Neural progenitor cell (in vitro differentiated cells): ENCODE measurements around the gene CYP4F2. TPM values are rescaled to one million over a fixed set of nuclear protein-coding genes. Genes with fewer than 3 reads are reported as not detected.

Experiments used
- DNase-seq: peaks from one replicate; pipeline ENCODE4 v3.0.0-alpha.2; 2016; ENCODE audit warnings: low spot score
- H2AFZ ChIP-seq: fragments of 200-600 bp; sonication (generic); replicated peaks from 2 replicates; pipeline ENCODE4 v1.6.1; 2016; ENCODE audit warnings: antibody characterized with exemption
- H3F3A ChIP-seq: fragments of 200-600 bp; sonication (generic); 2 replicates; pipeline ENCODE4 v1.6.1; 2016; ENCODE audit warnings: antibody characterized with exemption, low read depth
- H3K27ac ChIP-seq: fragments of 200-600 bp; sonication (generic); 2 replicates; pipeline ENCODE4 v1.5.1; 2016; ENCODE audit warnings: mild to moderate bottlenecking
- H3K27me3 ChIP-seq: fragments of 200-600 bp; sonication (generic); 2 replicates; pipeline ENCODE4 v1.6.1; 2016; ENCODE audit warnings: mild to moderate bottlenecking, moderate library complexity
- H3K36me3 ChIP-seq: fragments of 200-600 bp; sonication (generic); 2 replicates; pipeline ENCODE4 v1.5.1; 2016
- H3K4me1 ChIP-seq: fragments of 200-600 bp; sonication (generic); 2 replicates; pipeline ENCODE4 v1.6.1; 2016; ENCODE audit warnings: mixed run types
- H3K4me2 ChIP-seq: fragments of 200-600 bp; sonication (generic); 2 replicates; pipeline ENCODE4 v1.6.1; 2016
- H3K4me3 ChIP-seq: fragments of 200-600 bp; sonication (generic); 2 replicates; pipeline ENCODE4 v1.5.1; 2016
- H3K79me2 ChIP-seq: fragments of 200-600 bp; sonication (generic); 2 replicates; pipeline ENCODE4 v1.6.1; 2016; ENCODE audit warnings: low read depth
- H3K9ac ChIP-seq: fragments of 200-600 bp; sonication (generic); 2 replicates; pipeline ENCODE4 v1.6.1; 2016
- H3K9me3 ChIP-seq: fragments of 200-600 bp; sonication (generic); 2 replicates; pipeline ENCODE4 v1.5.1; 2016; ENCODE audit warnings: low read depth
- H4K20me1 ChIP-seq: fragments of 200-600 bp; sonication (generic); 2 replicates; pipeline ENCODE4 v1.6.1; 2016; ENCODE audit warnings: low read depth
- H3K27ac Mint-ChIP-seq: 3 replicates; pipeline ENCODE4 v1.8.0; 2021; ENCODE audit warnings: mixed read lengths
- H3K27me3 Mint-ChIP-seq: 2 replicates; pipeline ENCODE4 v1.8.0; 2022; ENCODE audit warnings: low read depth, mild to moderate bottlenecking, inconsistent platforms, moderate library complexity, mixed read lengths; ENCODE audit not compliant: insufficient read depth
- H3K36me3 Mint-ChIP-seq: 3 replicates; pipeline ENCODE4 v1.8.0; 2021; ENCODE audit warnings: mixed read lengths
- H3K4me1 Mint-ChIP-seq: 3 replicates; pipeline ENCODE4 v1.8.0; 2021; ENCODE audit warnings: mixed read lengths
- H3K4me3 Mint-ChIP-seq: 3 replicates; pipeline ENCODE4 v1.8.0; 2021; ENCODE audit warnings: mild to moderate bottlenecking, moderate library complexity, mixed read lengths
- H3K9me3 Mint-ChIP-seq: 3 replicates; pipeline ENCODE4 v1.8.0; 2020; ENCODE audit warnings: mixed read lengths
- EZH2 ChIP-seq: fragments of 200-600 bp; sonication (generic); IDR thresholded peaks from 2 replicates; pipeline ENCODE4 v1.6.1; 2017; ENCODE audit warnings: antibody characterized with exemption, mild to moderate bottlenecking, moderate library complexity
- EZH2phosphoT487 ChIP-seq: fragments of 200-600 bp; sonication (generic); IDR thresholded peaks from 2 replicates; pipeline ENCODE4 v1.6.1; 2017; ENCODE audit warnings: antibody characterized with exemption
- total RNA-seq: library from RNA; depleted of rRNA; stranded (reverse); fragments of >200 nt; gene quantifications from 2 replicates; pipeline ENCODE4 v1.2.3, GENCODE V29; 2015; ENCODE audit warnings: low replicate concordance
- TF ChIP-seq, protein P1 (sequence below): fragments of 200-600 bp; sonication (generic); IDR thresholded peaks from 2 replicates; pipeline ENCODE4 v1.5.1; 2017; ENCODE audit warnings: antibody characterized with exemption, mild to moderate bottlenecking

CYP4F2 gene, protein sequence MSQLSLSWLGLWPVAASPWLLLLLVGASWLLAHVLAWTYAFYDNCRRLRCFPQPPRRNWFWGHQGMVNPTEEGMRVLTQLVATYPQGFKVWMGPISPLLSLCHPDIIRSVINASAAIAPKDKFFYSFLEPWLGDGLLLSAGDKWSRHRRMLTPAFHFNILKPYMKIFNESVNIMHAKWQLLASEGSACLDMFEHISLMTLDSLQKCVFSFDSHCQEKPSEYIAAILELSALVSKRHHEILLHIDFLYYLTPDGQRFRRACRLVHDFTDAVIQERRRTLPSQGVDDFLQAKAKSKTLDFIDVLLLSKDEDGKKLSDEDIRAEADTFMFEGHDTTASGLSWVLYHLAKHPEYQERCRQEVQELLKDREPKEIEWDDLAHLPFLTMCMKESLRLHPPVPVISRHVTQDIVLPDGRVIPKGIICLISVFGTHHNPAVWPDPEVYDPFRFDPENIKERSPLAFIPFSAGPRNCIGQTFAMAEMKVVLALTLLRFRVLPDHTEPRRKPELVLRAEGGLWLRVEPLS
- total RNA-seq: not detected in 2 replicates

DNA sequence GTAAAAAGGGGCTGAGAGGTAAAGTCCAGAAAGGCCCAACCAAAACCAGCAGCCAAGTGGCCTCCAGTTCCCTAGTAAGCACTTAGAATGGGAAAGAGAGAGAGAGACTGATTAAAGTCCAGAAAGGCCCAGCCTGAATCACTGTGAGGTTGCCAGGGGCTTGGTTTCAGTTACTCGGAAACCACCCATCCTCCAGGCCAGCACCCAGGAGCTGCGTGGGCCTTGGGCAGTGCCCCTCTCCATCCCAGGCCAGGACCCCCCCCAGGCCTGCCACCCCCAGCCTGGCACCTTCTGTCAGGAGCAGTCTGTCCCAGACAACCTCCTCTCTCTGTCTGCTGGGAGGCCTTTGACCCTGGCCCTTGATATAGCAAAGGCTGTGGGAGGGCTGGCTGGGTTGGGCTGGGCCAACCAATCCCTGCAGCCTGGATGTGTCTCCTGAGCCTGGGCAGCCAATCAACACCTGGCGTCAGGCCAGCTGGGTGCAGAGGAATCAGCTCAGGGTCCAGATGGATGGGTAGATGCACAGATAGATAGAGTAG, at the start of gene CYP4F2:
CYP4F2 (minus strand) TSS at position 337 of the 539 bp plus-strand sequence. CDS start 463 bp downstream, outside the sequence.
- no peak within 1 kb of the TSS for H3K27ac ChIP-seq
- H3K4me1 ChIP-seq: no peaks in the 10 kb centered on the region
- Mint-ChIP-seq H3K4me3 (no peak within 1 kb of the TSS), H3K27ac (no peak within 1 kb of the TSS), H3K36me3 (no peaks in the 10 kb centered on the region), H3K9me3 (peaks cover 34% of the 10 kb centered on the region), H3K4me1 (no peaks in the 10 kb centered on the region), H3K27me3 (peaks cover 10% of the 10 kb centered on the region)
- no peaks in the 10 kb centered on the region for H3F3A ChIP-seq
- H3K4me3 ChIP-seq: no peak within 1 kb of the TSS
- no peak within 1 kb of the TSS for H3K9ac ChIP-seq
- H4K20me1 ChIP-seq: no peaks in the 10 kb centered on the region
- no peaks in the 10 kb centered on the region for H3K79me2 ChIP-seq
- no peak within 1 kb of the TSS for H2AFZ ChIP-seq
- H3K36me3 ChIP-seq: no peaks in the 10 kb centered on the region
- TF ChIP-seq, protein P1, sequence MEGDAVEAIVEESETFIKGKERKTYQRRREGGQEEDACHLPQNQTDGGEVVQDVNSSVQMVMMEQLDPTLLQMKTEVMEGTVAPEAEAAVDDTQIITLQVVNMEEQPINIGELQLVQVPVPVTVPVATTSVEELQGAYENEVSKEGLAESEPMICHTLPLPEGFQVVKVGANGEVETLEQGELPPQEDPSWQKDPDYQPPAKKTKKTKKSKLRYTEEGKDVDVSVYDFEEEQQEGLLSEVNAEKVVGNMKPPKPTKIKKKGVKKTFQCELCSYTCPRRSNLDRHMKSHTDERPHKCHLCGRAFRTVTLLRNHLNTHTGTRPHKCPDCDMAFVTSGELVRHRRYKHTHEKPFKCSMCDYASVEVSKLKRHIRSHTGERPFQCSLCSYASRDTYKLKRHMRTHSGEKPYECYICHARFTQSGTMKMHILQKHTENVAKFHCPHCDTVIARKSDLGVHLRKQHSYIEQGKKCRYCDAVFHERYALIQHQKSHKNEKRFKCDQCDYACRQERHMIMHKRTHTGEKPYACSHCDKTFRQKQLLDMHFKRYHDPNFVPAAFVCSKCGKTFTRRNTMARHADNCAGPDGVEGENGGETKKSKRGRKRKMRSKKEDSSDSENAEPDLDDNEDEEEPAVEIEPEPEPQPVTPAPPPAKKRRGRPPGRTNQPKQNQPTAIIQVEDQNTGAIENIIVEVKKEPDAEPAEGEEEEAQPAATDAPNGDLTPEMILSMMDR: no peak
- TF ChIP-seq EZH2 (no peak), EZH2phosphoT487 (no peak)
- DNase-seq: no peak
- peaks cover 6% of the 10 kb centered on the region for H3K9me3 ChIP-seq
- no peak within 1 kb of the TSS for H3K4me2 ChIP-seq
- no peaks in the 10 kb centered on the region for H3K27me3 ChIP-seq

DNA sequence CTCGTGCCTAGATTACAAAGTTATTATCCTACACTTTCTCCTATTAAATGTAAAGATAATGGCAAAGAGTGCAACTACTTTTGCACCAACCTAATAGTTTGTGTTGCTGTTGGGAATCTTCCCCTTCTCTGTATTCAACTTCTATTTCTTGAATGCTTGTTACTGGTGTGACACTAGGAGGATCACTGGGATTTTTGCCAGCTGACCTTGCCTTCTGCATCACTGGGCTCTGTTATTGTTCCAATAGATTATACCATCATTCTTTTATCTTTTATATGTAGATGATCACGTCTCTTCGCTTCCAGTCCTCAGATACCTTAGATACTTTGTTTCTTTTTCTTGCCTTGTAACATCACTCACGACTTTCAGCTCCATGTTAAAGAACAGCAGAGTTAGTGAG, 47.4 kb upstream of the CYP4F2 start:
- H3K4me2 ChIP-seq: no peak overlapping the region
- no peak overlapping the region for H3K9ac ChIP-seq
- Mint-ChIP-seq H3K27ac (no peak overlapping the region), H3K4me1 (no peaks in the 10 kb centered on the region), H3K9me3 (peaks cover 15% of the 10 kb centered on the region), H3K27me3 (no peaks in the 10 kb centered on the region), H3K36me3 (no peaks in the 10 kb centered on the region), H3K4me3 (no peak overlapping the region)
- H3F3A ChIP-seq: no peaks in the 10 kb centered on the region
- no peaks in the 10 kb centered on the region for H3K36me3 ChIP-seq
- TF ChIP-seq EZH2phosphoT487 (no peak), EZH2 (no peak)
- TF ChIP-seq, protein P1: no peak
- H2AFZ ChIP-seq: no peak overlapping the region
- H3K27me3 ChIP-seq: no peaks in the 10 kb centered on the region
- H3K9me3 ChIP-seq: peaks cover 33% of the 10 kb centered on the region
- no peaks in the 10 kb centered on the region for H3K4me1 ChIP-seq
- H3K4me3 ChIP-seq: no peak overlapping the region
- DNase-seq: no peak
- no peaks in the 10 kb centered on the region for H4K20me1 ChIP-seq
- H3K27ac ChIP-seq: no peak overlapping the region
- H3K79me2 ChIP-seq: no peaks in the 10 kb centered on the region

DNA sequence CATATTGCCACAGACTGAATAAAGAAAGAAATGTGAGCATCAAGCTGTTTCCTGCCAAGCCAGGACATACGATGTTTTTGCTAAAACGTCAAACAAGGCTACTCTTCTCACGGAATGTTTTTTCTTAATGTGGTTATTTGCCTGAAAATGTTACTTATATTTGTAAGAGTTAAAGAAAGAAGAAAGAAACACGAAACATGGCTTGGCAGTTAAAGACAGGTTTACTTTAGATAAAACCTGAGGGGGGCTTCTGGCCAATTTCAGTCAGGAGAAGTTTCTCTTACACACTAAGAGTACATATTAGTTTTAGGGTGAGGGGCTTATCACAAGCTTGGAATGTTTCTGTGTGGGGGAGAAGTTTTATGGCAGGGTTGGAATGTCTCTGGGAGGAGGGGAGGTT, 46.5 kb upstream of the CYP4F2 start:
- no peak overlapping the region for H2AFZ ChIP-seq
- Mint-ChIP-seq H3K9me3 (peaks cover 18% of the 10 kb centered on the region), H3K4me1 (no peaks in the 10 kb centered on the region), H3K27ac (no peak overlapping the region), H3K36me3 (no peaks in the 10 kb centered on the region), H3K4me3 (no peak overlapping the region), H3K27me3 (peaks cover 2% of the 10 kb centered on the region)
- no peak overlapping the region for H3K9ac ChIP-seq
- TF ChIP-seq EZH2: no peak
- TF ChIP-seq, protein P1: no peak
- TF ChIP-seq EZH2phosphoT487: no peak
- no peak overlapping the region for H3K27ac ChIP-seq
- no peaks in the 10 kb centered on the region for H4K20me1 ChIP-seq
- H3K4me1 ChIP-seq: no peaks in the 10 kb centered on the region
- no peaks in the 10 kb centered on the region for H3F3A ChIP-seq
- peaks cover 33% of the 10 kb centered on the region for H3K9me3 ChIP-seq
- no peaks in the 10 kb centered on the region for H3K36me3 ChIP-seq
- H3K4me2 ChIP-seq: no peak overlapping the region
- no peaks in the 10 kb centered on the region for H3K79me2 ChIP-seq
- DNase-seq: no peak
- H3K27me3 ChIP-seq: no peaks in the 10 kb centered on the region
- H3K4me3 ChIP-seq: no peak overlapping the region
